Endothelial cell of umbilical vein (primary cell): Measurements from ENCODE around the gene DDHD1. TPM values are rescaled to one million over a fixed set of nuclear protein-coding genes. Genes with fewer than 3 reads are reported as not detected.

Source experiments
- Bru-seq: library from RNA; stranded (reverse); fragments of 400-500 nt; gene quantifications from one replicate; lab custom pipeline; 2021; lab: Mats Ljungman, UMichigan
- BruChase-seq, 2 experiments: library from RNA; stranded (reverse); fragments of 400-500 nt; gene quantifications; one replicate each; lab custom pipeline; 2021; lab: Mats Ljungman, UMichigan
- BruUV-seq: library from RNA; stranded (reverse); fragments of 400-500 nt; replicated peaks from 2 replicates; lab custom pipeline; 2021; lab: Mats Ljungman, UMichigan
- CTCF ChIA-PET: fragments of 300-600, 350-600 bp; sonication (Branson Sonifier 250); formaldehyde crosslinking; loops from one replicate; lab custom pipeline; 2021; ENCODE audit warnings: antibody characterized with exemption, inconsistent platforms; lab: Charles Lee
- POLR2A ChIA-PET: fragments of 300-600, 350-600 bp; sonication (Branson Sonifier 250); formaldehyde crosslinking; loops from one replicate; lab custom pipeline; 2021; ENCODE audit warnings: antibody characterized with exemption, inconsistent platforms; lab: Charles Lee
- DNase-seq: peaks from one replicate; pipeline ENCODE4 v3.0.0-alpha.2; 2011; ENCODE audit warnings: low read depth, low spot score
- FAIRE-seq: peaks from 2 replicates; lab custom pipeline; 2011; peaks lifted over from hg19 to GRCh38; lab: Jason Lieb, UNC
- H2AFZ ChIP-seq: 2 replicates; pipeline ENCODE4 v1.6.0; 2012; ENCODE audit warnings: low read depth, low read length, control low read depth, inconsistent platforms
- H3K27ac ChIP-seq: 2 replicates; pipeline ENCODE4 v1.5.1; 2011; ENCODE audit warnings: low read depth, mild to moderate bottlenecking, control low read depth, low read length, moderate library complexity; ENCODE audit not compliant: insufficient read depth
- H3K27me3 ChIP-seq, 2 experiments: 2 replicates each; pipeline versions ENCODE4 v1.6.0 to v1.6.1; 2011; ENCODE audit warnings: low read length in 2 of 2, mixed read lengths in 1 of 2; ENCODE audit not compliant: control insufficient read depth in 2 of 2, insufficient read depth in 2 of 2
- H3K36me3 ChIP-seq, 2 experiments: 2 replicates in 1 of 2; 3 replicates in 1 of 2; pipeline ENCODE4 v1.5.1; 2011; ENCODE audit warnings: low read length in 2 of 2, mild to moderate bottlenecking in 1 of 2, moderate library complexity in 1 of 2; ENCODE audit not compliant: control insufficient read depth in 2 of 2, insufficient read depth in 2 of 2; ENCODE audit errors: extremely low read depth in 1 of 2
- H3K4me1 ChIP-seq: 3 replicates; pipeline ENCODE4 v1.5.1; 2011; ENCODE audit warnings: mild to moderate bottlenecking, low read length; ENCODE audit not compliant: control insufficient read depth, insufficient read depth; ENCODE audit errors: extremely low read depth
- H3K4me2 ChIP-seq: 2 replicates; pipeline ENCODE4 v1.6.1; 2011; ENCODE audit warnings: low read length, control low read depth, mixed read lengths; ENCODE audit not compliant: insufficient read depth
- H3K4me3 ChIP-seq, 3 experiments: fragments of 200-600 bp in 1 of 3; sonication (generic), shearing (Covaris generic) in 1 of 3; replicated peaks in 1 of 3; 2 replicates each; pipeline ENCODE4 v1.5.1; 2011 to 2016; ENCODE audit warnings: control low read depth in 3 of 3, low read length in 3 of 3, mild to moderate bottlenecking in 2 of 3, inconsistent platforms in 1 of 3, low read depth in 1 of 3, moderate library complexity in 1 of 3; ENCODE audit not compliant: insufficient read depth in 1 of 3
- H3K79me2 ChIP-seq: 2 replicates; pipeline ENCODE4 v1.6.0; 2012; ENCODE audit warnings: low read length, inconsistent platforms; ENCODE audit not compliant: control insufficient read depth, insufficient read depth
- H3K9ac ChIP-seq: replicated peaks from 2 replicates; pipeline ENCODE3; 2011; ENCODE audit warnings: low read length, control low read depth; ENCODE audit not compliant: insufficient read depth; ENCODE audit errors: extremely low read depth
- H3K9me1 ChIP-seq: replicated peaks from 3 replicates; pipeline ENCODE4 v1.6.0; 2011; ENCODE audit warnings: mild to moderate bottlenecking, low read length; ENCODE audit not compliant: control insufficient read depth, insufficient read depth; ENCODE audit errors: extremely low read depth
- H3K9me3 ChIP-seq: replicated peaks from 2 replicates; pipeline ENCODE4 v1.5.1; 2012; ENCODE audit warnings: low read length, inconsistent platforms; ENCODE audit not compliant: control insufficient read depth, insufficient read depth
- H4K20me1 ChIP-seq: replicated peaks from 2 replicates; pipeline ENCODE3; 2011; ENCODE audit warnings: mild to moderate bottlenecking, low read length; ENCODE audit not compliant: control insufficient read depth, insufficient read depth; ENCODE audit errors: extremely low read depth
- POLR2A ChIP-seq: IDR thresholded peaks from 2 replicates; pipeline ENCODE4 v1.6.1; 2012; ENCODE audit warnings: low read depth, mild to moderate bottlenecking, control low read depth, low read length
- POLR2AphosphoS5 ChIP-seq: IDR thresholded peaks from 2 replicates; pipeline ENCODE4 v1.6.1; 2012; ENCODE audit warnings: low read depth, mild to moderate bottlenecking, control low read depth, low read length, moderate library complexity; ENCODE audit not compliant: insufficient read depth
- dilution Hi-C: fragments of 300-500 bp; cut with MboI; formaldehyde crosslinking; loops from one replicate; pipeline ENCODE4 v1.15.0; 2019; ENCODE audit warnings: low sequenced_read_pairs; ENCODE audit not compliant: extremely low pct_ligation_motif_present
- intact Hi-C: fragments of 100-400 bp; cut with micrococcal nuclease; formaldehyde crosslinking; loops from one replicate; pipeline ENCODE4 v1.10.0; 2022
- long read RNA-seq: library from polyadenylated mRNA; stranded (forward); transcript quantifications from one replicate; pipeline ENCODE4 v2.0.0, GENCODE V29; 2021
- polyA minus RNA-seq, 3 experiments: library from RNA; depleted of rRNA, polyadenylated mRNA; stranded (reverse); fragments of >200 nt; gene quantifications; 1 replicate in 1 of 3; 2 replicates in 2 of 3; pipeline ENCODE4 v1.2.3, GENCODE V29; 2011
- polyA plus RNA-seq, 4 experiments: library from polyadenylated mRNA; depleted of rRNA in 3 of 4; stranded (reverse) in 3 of 4; unstranded in 1 of 4; fragments of >200 nt; gene quantifications; 2 replicates each; pipeline versions ENCODE4 v1.2.1 to v1.2.3, GENCODE V29; 2011 to 2012; ENCODE audit warnings: missing spikeins in 1 of 4
- total RNA-seq: library from RNA; stranded (reverse); gene quantifications from 2 replicates; pipeline ENCODE4 v1.2.3, GENCODE V29; 2021
- TF ChIP-seq, protein P1 (sequence below), 2 donors: IDR thresholded peaks; 1 replicate in 1 of 2; 2 replicates in 1 of 2; pipeline ENCODE4 v1.5.1; 2011; ENCODE audit warnings: low read length in 2 of 2, mild to moderate bottlenecking in 2 of 2, moderate library complexity in 2 of 2, control low read depth in 1 of 2, inconsistent platforms in 1 of 2, low read depth in 1 of 2; ENCODE audit not compliant: insufficient read depth in 1 of 2; ENCODE audit errors: extremely low read depth in 1 of 2

The DDHD1 gene
- total RNA-seq (12.4 and 13.9 TPM in 2 replicates), polyA plus RNA-seq (2.0 and 2.7 TPM in 2 replicates), polyA minus RNA-seq (8.2 and 8.4 TPM in 2 replicates), Bru-seq, nascent RNA (percentile 64 among the genes with signal in this experiment), BruChase-seq, experiment 1, labeled RNA remaining after a 6-hour chase (percentile 71 among the genes with signal in this experiment), BruChase-seq, experiment 2, labeled RNA remaining after a 2-hour chase (percentile 66 among the genes with signal in this experiment)
- polyA plus RNA-seq (2011; cell fraction: cytosol; rRNA removed) = 2.1 and 2.3 TPM in 2 replicates
- polyA plus RNA-seq (2011; cell fraction: nucleus; rRNA removed) = 11.2 and 14.3 TPM in 2 replicates
- polyA plus RNA-seq (2012) = 4.2 and 4.4 TPM in 2 replicates
- 8.7 TPM for polyA minus RNA-seq (2011; cell fraction: cytosol; rRNA and poly(A)+ RNA removed)
- 43.7 and 59.9 TPM in 2 replicates for polyA minus RNA-seq (2011; cell fraction: nucleus; rRNA and poly(A)+ RNA removed)
- long read RNA-seq, full-length matches to known transcripts = 9 of 14 reads
- long read RNA-seq, partial matches to known transcripts = 1 of 14 reads
- long read RNA-seq, other reads (novel, unspliced or antisense) = 4 of 14 reads

- peaks cover 23% of the 10 kb centered on the region for H3K79me2 ChIP-seq
- no peaks in the 10 kb centered on the region for H3K27me3 ChIP-seq
- no peaks in the 10 kb centered on the region for H3K9me3 ChIP-seq
- ChIA-PET CTCF (interaction anchor here (0.7 to 3.2 kb wide), 11 partner anchors 8 to 1195 kb away, joined by 3 to 17 read pairs (median 3); no protein-coding TSS in a partner anchor), POLR2A (no interaction called here)
- peak within 1 kb of the TSS; percentile 97 for H2AFZ ChIP-seq
- DNase-seq (peak; percentile 67), FAIRE-seq (no peak)
- H3K4me3 ChIP-seq = peak within 1 kb of the TSS; percentile 59 to 73 (median 61)
- no peaks in the 10 kb centered on the region for H3K36me3 ChIP-seq
- BruUV-seq = no TSS peak
- TF ChIP-seq, protein P1, sequence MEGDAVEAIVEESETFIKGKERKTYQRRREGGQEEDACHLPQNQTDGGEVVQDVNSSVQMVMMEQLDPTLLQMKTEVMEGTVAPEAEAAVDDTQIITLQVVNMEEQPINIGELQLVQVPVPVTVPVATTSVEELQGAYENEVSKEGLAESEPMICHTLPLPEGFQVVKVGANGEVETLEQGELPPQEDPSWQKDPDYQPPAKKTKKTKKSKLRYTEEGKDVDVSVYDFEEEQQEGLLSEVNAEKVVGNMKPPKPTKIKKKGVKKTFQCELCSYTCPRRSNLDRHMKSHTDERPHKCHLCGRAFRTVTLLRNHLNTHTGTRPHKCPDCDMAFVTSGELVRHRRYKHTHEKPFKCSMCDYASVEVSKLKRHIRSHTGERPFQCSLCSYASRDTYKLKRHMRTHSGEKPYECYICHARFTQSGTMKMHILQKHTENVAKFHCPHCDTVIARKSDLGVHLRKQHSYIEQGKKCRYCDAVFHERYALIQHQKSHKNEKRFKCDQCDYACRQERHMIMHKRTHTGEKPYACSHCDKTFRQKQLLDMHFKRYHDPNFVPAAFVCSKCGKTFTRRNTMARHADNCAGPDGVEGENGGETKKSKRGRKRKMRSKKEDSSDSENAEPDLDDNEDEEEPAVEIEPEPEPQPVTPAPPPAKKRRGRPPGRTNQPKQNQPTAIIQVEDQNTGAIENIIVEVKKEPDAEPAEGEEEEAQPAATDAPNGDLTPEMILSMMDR (IDR thresholded peaks at IDR 0.05; ENCODE audit: extremely low read depth in 1 of 2, insufficient read depth in 1 of 2, low read depth in 1 of 2, low read length in 2 of 2) = no peak
- peak; percentile 13 for TF ChIP-seq POLR2AphosphoS5
- peak; percentile 66 for TF ChIP-seq POLR2A
- H3K9me1 ChIP-seq = no peaks in the 10 kb centered on the region
- peak within 1 kb of the TSS; percentile 78 for H3K9ac ChIP-seq
- H3K4me2 ChIP-seq = peak within 1 kb of the TSS; percentile 85
- intact Hi-C loops = loop anchor here (10.0 kb wide), 1 partner anchor 952 kb away; no protein-coding TSS in a partner anchor
- H3K4me1 ChIP-seq = peaks cover 8% of the 10 kb centered on the region
- peak within 1 kb of the TSS; percentile 61 for H3K27ac ChIP-seq
- dilution Hi-C loops = no loop called here
- H4K20me1 ChIP-seq = no peaks in the 10 kb centered on the region
These were observed at the start of gene DDHD1 for GRCh38 chr14:53152887-53153701. DDHD1 (minus strand) TSS chr14:53153323; CDS start chr14:53153098, 225 bp downstream.
